ENCODE data around the gene CNOT4. TPM values are rescaled to one million over a fixed set of nuclear protein-coding genes. Genes with fewer than 3 reads are reported as not detected.
"Not testable (repeated sequence)": the region's sequence is repeated elsewhere in the genome, so short reads cannot be mapped to it uniquely, and the experiment has no call there.

Gene CNOT4
- total RNA-seq, 1 donor from 2014 or later = 34.4 TPM

GRCh38 chr7:135454060-135454459 is 55.8 kb downstream of the CNOT4 start:
- DNase-seq (ENCODE audit: low spot score) = no peak

DNA sequence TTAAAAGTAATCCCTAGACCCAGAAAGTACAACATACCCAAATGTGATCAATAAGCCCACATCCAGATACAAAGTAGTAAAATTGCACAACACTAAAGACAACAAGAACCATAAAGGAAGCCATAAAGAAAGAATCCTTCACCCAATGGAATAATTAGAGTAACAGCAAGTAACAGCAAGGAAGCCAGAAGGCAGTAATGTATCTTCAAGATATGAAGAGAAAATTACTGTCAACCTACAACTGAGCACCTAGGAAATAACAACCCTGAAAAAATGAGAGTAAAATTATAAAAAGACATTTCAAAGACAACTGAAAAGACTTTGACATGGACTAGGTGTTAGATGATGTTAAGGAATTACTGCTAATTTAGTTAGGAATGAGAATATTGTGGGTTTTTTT is 60.5 kb downstream of the CNOT4 start:
- no peak for DNase-seq (ENCODE audit: low spot score)

DNA sequence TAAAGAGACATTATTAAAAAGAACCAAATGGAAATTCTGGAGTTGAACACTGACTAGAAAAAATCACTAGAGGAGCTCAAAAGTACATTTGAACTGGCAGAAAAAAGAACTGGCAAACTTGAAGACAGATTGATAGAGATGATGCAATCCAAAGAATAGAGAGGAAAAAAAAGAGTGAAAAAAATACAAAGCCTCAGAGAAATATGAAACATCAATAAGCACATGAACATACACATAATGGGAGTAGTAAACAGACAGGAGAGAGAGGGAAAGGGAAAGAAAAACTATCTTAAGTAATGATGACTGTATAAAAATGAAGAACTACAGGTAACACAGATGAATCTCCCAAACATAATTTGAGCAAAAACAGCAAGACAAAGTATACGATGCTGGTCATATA is 61.1 kb downstream of the CNOT4 start:
- no peak for DNase-seq (ENCODE audit: low spot score)

- no peak for DNase-seq (ENCODE audit: low spot score)
Observed at GRCh38 chr7:135447748-135448147, 62.2 kb downstream of the CNOT4 start.

DNA sequence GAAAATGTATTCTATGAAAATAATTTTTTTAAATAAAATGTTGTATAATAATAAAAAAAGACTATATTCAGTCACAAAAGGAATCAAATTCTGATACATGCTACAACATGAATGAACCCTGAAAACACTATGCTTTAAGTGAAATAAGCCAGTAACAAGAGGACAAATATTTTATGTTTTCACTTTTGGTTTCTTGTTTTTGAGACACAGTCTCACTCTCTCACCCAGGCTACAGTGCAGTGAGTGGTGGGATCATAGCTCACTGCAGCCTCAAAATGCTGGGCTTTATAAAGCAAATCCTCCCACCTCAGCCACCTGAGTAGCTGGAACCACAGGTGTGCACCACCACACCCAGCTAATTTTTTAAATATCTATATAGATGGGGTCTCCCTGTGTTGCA is 64.2 kb downstream of the CNOT4 start:
- no peak for DNase-seq (ENCODE audit: low spot score)

DNA sequence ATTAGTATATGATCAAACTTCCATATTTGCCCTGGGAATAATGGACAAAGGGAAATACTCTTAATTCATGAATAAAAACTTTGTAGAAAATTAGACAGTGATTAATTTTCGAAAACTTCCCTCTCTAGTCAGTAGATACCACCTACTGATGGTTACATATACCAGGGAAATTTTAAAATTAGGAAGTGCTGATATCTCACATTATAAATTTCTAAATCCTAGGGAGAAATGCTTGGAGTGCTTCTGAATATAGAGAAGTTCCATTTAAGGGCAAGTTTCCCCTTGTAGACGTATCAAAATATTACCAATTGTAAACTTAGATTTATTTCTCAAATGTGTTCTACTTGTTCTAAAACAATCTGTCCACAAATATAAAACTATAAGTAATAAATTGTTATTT is 64.6 kb downstream of the CNOT4 start:
- DNase-seq (ENCODE audit: low spot score) = not testable (repeated sequence)

DNA sequence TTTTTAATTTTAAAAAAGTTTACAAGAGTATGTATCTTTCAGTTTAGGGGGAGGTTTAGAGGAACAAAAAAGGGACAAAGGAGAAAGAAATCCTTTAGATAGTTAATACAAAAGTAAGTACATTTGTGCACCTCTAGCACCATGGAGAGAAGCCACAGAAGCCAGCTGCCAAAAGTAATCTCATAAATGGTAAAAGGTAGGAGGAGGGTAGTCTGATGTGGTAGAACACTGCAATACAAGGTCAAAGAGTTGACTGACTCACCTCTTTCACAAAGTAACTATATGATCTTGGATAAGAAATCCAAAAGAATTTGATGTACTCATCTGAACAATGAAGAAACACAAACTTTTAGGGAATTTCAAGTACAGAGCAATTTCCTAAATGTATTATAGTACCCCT is 68.1 kb downstream of the CNOT4 start:
- DNase-seq (ENCODE audit: low spot score) = no peak

DNA sequence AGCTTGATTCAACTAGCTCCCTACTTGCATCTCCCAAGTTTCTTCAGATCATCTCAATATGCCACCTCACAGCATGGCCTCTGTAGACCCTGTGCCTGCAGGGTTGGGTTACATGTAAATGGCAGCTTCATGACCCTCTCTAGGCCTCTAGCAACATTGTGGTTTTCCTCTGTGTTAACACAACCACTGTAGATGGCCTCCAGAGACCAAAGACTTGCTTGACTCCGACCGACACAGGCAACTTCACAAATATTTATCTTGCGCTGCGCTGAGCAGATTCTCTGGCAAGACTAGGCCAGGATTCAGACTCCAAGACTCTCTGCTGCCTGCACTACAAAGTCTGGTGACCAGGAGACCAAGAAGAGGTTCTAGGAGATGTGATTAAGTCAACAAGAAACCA is 75.9 kb downstream of the CNOT4 start:
- DNase-seq (ENCODE audit: low spot score) = no peak

DNA sequence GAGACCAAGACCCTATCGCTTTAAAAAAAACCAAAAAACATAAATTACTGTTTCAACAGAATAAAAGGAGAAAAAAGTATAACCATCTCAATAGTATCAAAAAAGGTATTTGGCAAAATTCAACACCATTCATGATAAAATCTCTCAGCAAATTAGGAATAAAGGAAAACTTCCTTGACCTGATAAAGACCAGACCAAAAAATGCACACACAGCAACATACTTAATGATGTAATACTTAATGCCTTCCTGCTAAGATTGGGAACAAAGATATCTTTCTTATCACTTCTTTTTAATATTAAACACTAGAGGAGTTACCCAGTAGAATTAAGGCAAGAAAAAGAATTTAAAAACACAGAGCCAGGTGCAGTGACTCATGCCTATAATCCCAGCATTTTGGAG is 79.3 kb downstream of the CNOT4 start:
- DNase-seq (ENCODE audit: low spot score) = no peak

- no peak for DNase-seq (ENCODE audit: low spot score)
Observed at GRCh38 chr7:135428879-135429278, 81.0 kb downstream of the CNOT4 start.

DNA sequence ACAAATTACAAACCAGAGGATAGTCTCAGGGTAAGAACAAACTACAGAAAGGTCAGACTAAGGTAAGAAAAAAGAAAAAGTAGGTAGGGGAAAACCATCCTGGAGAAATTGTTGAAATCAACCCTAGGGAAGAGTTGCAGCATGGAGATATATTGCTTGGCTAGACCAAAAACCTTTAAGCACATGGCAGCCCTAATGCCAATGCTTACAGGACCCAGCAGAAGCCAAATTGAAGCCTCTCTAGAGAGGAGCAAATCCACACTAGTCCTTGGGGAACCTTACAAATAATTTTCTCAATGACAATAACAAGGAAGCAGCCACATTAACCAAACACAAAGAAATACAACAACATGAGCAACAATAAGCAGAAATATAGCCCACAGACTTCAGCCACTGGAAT is 81.9 kb downstream of the CNOT4 start:
- DNase-seq (ENCODE audit: low spot score) = no peak

DNA sequence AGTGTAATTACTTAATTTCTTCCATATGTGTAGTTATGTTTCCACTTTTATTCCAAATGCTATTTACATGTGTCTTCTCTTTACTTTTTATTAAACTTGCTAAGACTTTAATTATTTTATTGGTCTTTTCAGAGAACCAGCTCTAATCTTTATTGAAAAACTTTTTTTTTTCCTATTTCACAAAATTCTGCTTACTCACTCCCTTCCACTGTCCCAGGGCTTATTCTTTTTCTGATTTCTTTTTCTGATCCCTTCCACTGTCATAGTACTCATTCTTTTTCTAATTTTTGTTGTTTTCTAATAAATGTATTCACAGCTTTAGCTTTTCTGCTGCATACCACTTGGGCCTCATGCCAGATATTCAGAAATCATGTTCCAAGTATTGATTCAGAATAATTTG is 82.7 kb downstream of the CNOT4 start:
- no peak for DNase-seq (ENCODE audit: low spot score)

GRCh38 chr7:135425036-135425435 is 84.9 kb downstream of the CNOT4 start:
- DNase-seq (ENCODE audit: low spot score) = no peak

DNA sequence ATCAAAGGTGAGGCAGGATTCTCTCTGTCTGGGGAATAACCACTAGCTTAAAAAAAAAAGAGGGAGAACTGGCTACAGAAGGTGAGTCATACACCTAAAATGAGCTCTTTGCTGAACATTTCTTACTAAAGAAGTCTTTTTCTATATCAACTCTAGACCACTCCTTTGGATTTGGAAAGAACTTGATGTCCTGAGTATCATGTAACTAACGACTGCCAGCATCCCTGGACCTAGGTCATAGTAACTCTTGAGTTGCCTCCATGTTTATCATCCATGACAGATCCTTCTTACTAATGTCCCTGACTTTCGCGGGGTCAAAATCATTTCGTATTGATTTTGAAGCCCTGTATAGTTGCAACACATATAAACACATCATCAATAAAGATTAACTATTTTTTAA is 89.1 kb downstream of the CNOT4 start:
- DNase-seq (ENCODE audit: low spot score) = no peak

DNA sequence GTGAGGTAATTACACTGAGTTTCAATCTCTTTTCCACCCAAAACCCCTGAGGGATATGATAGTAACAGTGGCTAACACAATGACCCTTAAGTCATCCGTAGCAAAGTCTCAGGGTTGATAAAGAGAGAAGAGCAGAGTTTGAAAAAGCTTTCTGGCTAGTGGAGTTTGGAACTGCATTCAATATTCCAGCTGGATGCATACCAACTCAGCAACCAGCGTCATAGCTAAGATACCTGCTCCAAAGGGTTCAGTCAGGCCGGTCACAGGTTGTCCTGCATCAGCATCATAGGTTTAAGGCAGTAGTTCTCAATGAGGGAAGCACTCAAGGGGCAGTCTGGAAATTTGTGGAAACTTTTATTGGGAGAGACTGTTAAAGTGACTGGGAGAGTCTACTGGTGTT is 93.5 kb downstream of the CNOT4 start:
- no peak for DNase-seq (ENCODE audit: low spot score)

DNA sequence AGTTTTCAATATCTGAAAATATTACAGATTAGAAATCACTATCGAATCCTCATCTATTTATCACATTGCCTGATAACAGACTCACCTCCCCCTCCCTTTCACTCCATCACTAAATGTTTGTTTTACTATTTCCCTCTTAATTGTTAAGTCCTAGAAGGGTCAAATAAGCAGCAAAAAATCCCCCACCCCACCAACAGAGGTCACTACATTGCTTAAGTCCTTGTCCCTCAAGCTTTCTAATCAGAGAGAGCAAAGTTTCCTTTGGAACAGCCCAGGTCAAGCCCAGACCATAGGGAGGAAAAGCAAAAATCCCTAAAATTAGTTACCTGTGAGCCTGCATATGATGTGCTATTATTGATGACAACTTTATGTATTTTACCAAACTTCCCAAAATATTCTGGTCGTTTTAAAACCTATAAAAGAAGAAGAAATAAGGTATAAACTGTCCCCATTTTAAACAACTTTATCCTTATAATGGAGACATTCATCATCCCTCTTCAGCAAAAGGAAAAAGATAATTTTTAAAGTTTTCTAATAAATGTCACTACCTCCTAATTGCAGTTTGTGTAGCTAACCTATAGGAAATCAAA is 95.0 kb downstream of the CNOT4 start:
- DNase-seq (ENCODE audit: low spot score) = no peak

DNA sequence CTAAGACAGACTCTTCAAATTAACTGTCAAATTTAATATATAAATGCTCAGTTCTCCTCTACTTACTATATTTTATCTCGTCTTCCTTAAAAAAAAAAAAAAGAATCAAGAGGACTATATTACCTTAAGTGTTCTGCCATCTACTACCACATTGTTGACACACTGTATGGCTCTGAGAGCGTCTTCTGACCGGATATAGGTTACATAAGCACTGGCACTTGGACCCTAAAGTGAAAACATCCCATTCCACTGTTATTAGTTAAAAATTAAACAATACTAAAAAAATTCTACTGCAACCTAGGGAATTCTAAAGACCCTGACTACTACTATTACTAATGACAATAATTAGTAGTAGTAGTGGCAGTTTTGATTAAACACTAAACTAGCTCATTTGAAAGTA is 95.7 kb downstream of the CNOT4 start:
- no peak for DNase-seq (ENCODE audit: low spot score)

DNA sequence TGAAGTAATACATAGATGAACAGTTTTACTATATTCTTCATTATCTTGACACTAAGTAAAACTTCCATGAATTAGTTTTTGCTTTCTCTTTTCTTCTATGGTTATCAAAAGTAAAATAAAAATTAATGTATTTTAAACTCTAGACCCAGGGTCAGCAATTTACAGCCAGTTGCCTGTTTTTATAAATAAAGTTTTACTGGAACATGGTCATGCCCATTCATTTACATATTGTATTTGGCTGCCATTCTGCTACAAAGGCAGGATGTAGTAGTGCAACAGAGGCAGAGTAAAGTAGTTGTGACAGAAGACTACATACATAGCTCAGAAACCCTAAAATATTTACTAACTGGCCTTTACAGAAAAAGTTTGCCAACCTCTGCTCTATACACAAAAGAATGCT is 98.8 kb downstream of the CNOT4 start:
- DNase-seq (ENCODE audit: low spot score) = no peak

DNA sequence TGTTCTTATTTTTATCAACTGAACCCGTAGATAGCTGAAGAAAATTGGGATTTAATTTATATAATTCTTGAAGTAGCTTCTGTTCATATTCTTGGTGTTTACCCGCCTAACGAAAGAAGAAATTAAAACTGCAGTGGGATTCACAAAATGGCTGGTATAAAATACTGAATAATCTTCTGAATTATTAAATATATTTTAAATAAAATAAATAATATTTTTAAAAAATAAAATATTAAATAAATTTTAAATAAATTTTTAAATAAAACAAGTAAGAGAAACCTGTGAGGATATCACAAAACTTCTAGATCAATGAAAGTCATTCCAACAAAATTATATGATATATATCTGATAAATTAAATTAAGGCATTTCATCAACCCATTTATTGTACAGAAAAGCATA is 99.4 kb downstream of the CNOT4 start:
- no peak for DNase-seq (ENCODE audit: low spot score)

DNA sequence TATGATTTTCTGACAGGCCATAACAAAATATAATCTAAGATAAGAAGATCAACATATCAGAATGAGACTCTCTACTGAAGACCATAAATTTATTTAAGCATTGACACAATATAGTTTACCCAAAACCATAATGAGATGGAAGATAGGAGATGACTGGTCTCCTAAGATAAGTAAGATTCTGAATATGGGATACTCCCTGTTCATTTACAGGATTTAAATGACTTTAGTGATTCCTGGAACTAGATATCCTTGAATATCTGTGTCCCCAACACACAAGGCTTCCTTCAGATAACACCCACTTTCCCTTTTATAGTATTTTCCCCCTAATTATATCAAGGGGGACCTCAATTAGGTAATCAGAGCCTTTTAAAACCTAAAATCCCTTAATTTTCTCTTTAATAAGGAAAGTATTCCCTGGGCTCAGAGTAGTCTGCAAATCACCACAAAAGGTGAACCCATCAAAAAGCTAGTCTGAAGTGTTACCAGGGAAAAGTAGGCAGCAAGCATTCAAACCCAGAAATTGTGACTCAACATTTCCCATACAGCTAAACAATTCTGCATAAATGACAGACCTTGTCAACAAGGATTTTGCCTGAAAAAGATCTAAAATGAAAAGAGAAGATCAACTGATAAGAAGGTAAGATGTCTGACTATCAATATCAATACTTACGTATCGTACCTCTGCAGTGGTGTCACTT is 99.9 kb downstream of the CNOT4 start:
- no peak for DNase-seq (ENCODE audit: low spot score)

DNA sequence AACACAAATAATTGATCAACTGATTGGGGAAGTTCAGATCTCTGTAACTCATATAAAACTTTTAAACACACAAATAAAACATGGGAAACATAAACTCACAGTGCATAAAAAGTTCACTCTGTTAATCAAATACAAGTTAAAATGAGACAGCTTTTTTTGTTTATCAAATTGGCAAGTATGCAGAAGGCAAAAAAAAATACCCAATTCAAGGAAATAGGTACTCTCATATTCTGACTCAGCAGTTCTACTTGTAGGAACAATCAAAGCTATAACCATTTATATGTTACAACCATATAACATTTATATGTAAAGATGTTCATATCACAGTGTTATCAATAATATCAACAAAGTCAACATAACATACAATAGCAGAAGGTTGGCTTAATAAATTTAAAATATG is 102.0 kb downstream of the CNOT4 start:
- DNase-seq (ENCODE audit: low spot score) = no peak

GRCh38 chr7:135406918-135407317 is 103.0 kb downstream of the CNOT4 start:
- no peak for DNase-seq (ENCODE audit: low spot score)

GRCh38 chr7:135405969-135406368 is 103.9 kb downstream of the CNOT4 start:
- no peak for DNase-seq (ENCODE audit: low spot score)

- DNase-seq (ENCODE audit: low spot score) = no peak
Observed at GRCh38 chr7:135403302-135403701, 106.6 kb downstream of the CNOT4 start.
